OCI-LY7 (cell line): ENCODE results near the gene C2. TPM values are rescaled to one million over a fixed set of nuclear protein-coding genes. Genes with fewer than 3 reads are reported as not detected.

Source experiments
- BruUV-seq: library from RNA; stranded (reverse); fragments of 400-500 nt; replicated peaks from 2 replicates; lab custom pipeline; 2021; lab: Mats Ljungman, UMichigan
- CTCF ChIA-PET: fragments of 300-600 bp; sonication (Branson Sonifier 250); formaldehyde crosslinking; loops from one replicate; lab custom pipeline; 2022; ENCODE audit warnings: antibody characterized with exemption; ENCODE audit not compliant: unreplicated experiment; lab: Charles Lee
- POLR2A ChIA-PET: fragments of 300-600 bp; sonication (Branson Sonifier 250); formaldehyde crosslinking; loops from one replicate; lab custom pipeline; 2022; ENCODE audit warnings: antibody characterized with exemption; lab: Charles Lee
- DNase-seq: peaks from one replicate; pipeline ENCODE4 v3.0.0-alpha.2; 2015; ENCODE audit warnings: low spot score
- H2AFZ ChIP-seq: fragments of 200-600 bp; sonication (generic), shearing (Covaris generic); 2 replicates; pipeline ENCODE4 v1.6.1; 2014; ENCODE audit warnings: mild to moderate bottlenecking, antibody characterized with exemption, low read length, moderate library complexity
- H3K27ac ChIP-seq: fragments of 200-600 bp; sonication (generic); 2 replicates; pipeline ENCODE4 v1.5.1; 2014; ENCODE audit warnings: mixed run types, low read depth, mild to moderate bottlenecking, moderate library complexity, low read length, inconsistent platforms; ENCODE audit not compliant: poor library complexity, severe bottlenecking
- H3K36me3 ChIP-seq: fragments of 200-600 bp; sonication (generic); 2 replicates; pipeline ENCODE4 v1.6.1; 2014; ENCODE audit warnings: mild to moderate bottlenecking, antibody characterized with exemption, low read length, moderate library complexity, mixed read lengths; ENCODE audit not compliant: insufficient read depth
- H3K4me1 ChIP-seq: fragments of 200-600 bp; sonication (generic); 2 replicates; pipeline ENCODE4 v1.5.1; 2014; ENCODE audit warnings: mild to moderate bottlenecking, low read length; ENCODE audit not compliant: insufficient read depth, poor library complexity, severe bottlenecking
- H3K4me2 ChIP-seq: fragments of 200-600 bp; sonication (generic); 2 replicates; pipeline ENCODE4 v1.6.1; 2014; ENCODE audit warnings: mild to moderate bottlenecking, low read length
- H3K4me3 ChIP-seq: fragments of 200-600 bp; sonication (generic); 2 replicates; pipeline ENCODE4 v1.5.1; 2014; ENCODE audit warnings: mild to moderate bottlenecking, low read depth, low read length; ENCODE audit not compliant: poor library complexity, severe bottlenecking
- H3K79me2 ChIP-seq: fragments of 200-600 bp; sonication (generic); 2 replicates; pipeline ENCODE4 v1.6.1; 2016; ENCODE audit warnings: low read depth, mild to moderate bottlenecking, low read length, moderate library complexity, mixed read lengths; ENCODE audit not compliant: insufficient read depth
- H3K9me2 ChIP-seq: fragments of 200-600 bp; sonication (generic); 2 replicates; pipeline ENCODE4 v1.6.1; 2016; ENCODE audit warnings: mild to moderate bottlenecking, low read length, mixed read lengths; ENCODE audit not compliant: insufficient read depth
- H3K9me3 ChIP-seq: fragments of 200-600 bp; sonication (generic); 2 replicates; pipeline ENCODE4 v1.6.1; 2014; ENCODE audit warnings: mild to moderate bottlenecking, mixed run types, low read length, mixed read lengths
- H4K20me1 ChIP-seq: fragments of 200-600 bp; sonication (generic); 2 replicates; pipeline ENCODE4 v1.6.1; 2014; ENCODE audit warnings: mild to moderate bottlenecking, antibody characterized with exemption, low read length, moderate library complexity, mixed read lengths; ENCODE audit not compliant: insufficient read depth
- EZH2phosphoT487 ChIP-seq: fragments of 200-600 bp; sonication (generic); IDR thresholded peaks from 2 replicates; pipeline ENCODE4 v1.6.1; 2018; ENCODE audit warnings: low read depth, borderline replicate concordance, mild to moderate bottlenecking, mixed run types, antibody characterized with exemption, low read length, moderate library complexity, mixed read lengths
- intact Hi-C: fragments of 100-400 bp; cut with micrococcal nuclease; formaldehyde crosslinking; loops from one replicate; pipeline ENCODE4 v1.10.0; 2022; ENCODE audit not compliant: unreplicated experiment
- total RNA-seq, 2 experiments: library from RNA; depleted of rRNA in 1 of 2; stranded (reverse); fragments of >200 nt in 1 of 2; shearing (Covaris generic) in 1 of 2; gene quantifications; 2 replicates each; pipeline ENCODE4 v1.2.3, GENCODE V29; 2014 to 2022
- TF ChIP-seq, protein P1 (sequence below): fragments of 200-600 bp; sonication (generic); conservative IDR thresholded peaks from 2 replicates; pipeline ENCODE4 v1.5.1; 2014; ENCODE audit warnings: mild to moderate bottlenecking, antibody characterized with exemption, low read length, moderate library complexity, mixed read lengths

C2 gene
- total RNA-seq, 2 experiments from 2014 or later: 3.4 to 4.4 TPM

DNA sequence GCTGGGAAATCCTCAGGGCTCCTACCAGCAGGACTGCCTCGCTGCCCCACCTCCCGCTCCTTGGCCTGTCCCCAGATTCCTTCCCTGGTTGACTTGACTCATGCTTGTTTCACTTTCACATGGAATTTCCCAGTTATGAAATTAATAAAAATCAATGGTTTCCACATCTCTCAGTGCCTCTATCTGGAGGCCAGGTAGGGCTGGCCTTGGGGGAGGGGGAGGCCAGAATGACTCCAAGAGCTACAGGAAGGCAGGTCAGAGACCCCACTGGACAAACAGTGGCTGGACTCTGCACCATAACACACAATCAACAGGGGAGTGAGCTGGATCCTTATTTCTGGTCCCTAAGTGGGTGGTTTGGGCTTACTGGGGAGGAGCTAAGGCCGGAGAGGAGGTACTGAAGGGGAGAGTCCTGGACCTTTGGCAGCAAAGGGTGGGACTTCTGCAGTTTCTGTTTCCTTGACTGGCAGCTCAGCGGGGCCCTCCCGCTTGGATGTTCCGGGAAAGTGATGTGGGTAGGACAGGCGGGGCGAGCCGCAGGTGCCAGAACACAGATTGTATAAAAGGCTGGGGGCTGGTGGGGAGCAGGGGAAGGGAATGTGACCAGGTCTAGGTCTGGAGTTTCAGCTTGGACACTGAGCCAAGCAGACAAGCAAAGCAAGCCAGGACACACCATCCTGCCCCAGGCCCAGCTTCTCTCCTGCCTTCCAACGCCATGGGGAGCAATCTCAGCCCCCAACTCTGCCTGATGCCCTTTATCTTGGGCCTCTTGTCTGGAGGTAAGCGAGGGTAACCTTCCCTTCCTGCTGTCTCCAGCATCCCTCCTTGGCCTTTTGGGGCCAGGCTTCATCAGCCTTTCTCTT, 18.2 kb downstream of the C2 start, which contains the start of gene CFB:
Gene CFB, plus strand, starts transcription at position 589 of the 863 bp plus-strand sequence. Its CDS starts 127 bp downstream, at position 716.
- Histone ChIP-seq H2AFZ (no peak within 1 kb of the TSS), H3K36me3 (0 out of 2 replicates have a peak, but pooled peaks cover under 1% of the 10 kb centered on the region), H3K4me2 (no peak within 1 kb of the TSS), H3K4me3 (no peak within 1 kb of the TSS), H3K27ac (no peak within 1 kb of the TSS), H3K4me1 (no peaks in the 10 kb centered on the region), H3K9me2 (no peaks in the 10 kb centered on the region), H3K9me3 (no peaks in the 10 kb centered on the region), H3K79me2 (no peaks in the 10 kb centered on the region), H4K20me1 (no peaks in the 10 kb centered on the region)
- CTCF ChIA-PET: no interaction called here
- TF ChIP-seq EZH2phosphoT487: no peak
- TF ChIP-seq, protein P1, sequence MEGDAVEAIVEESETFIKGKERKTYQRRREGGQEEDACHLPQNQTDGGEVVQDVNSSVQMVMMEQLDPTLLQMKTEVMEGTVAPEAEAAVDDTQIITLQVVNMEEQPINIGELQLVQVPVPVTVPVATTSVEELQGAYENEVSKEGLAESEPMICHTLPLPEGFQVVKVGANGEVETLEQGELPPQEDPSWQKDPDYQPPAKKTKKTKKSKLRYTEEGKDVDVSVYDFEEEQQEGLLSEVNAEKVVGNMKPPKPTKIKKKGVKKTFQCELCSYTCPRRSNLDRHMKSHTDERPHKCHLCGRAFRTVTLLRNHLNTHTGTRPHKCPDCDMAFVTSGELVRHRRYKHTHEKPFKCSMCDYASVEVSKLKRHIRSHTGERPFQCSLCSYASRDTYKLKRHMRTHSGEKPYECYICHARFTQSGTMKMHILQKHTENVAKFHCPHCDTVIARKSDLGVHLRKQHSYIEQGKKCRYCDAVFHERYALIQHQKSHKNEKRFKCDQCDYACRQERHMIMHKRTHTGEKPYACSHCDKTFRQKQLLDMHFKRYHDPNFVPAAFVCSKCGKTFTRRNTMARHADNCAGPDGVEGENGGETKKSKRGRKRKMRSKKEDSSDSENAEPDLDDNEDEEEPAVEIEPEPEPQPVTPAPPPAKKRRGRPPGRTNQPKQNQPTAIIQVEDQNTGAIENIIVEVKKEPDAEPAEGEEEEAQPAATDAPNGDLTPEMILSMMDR: no peak
- DNase-seq: no peak
- intact Hi-C loops: no loop called here
- POLR2A ChIA-PET: no interaction called here
- no TSS peak for BruUV-seq

DNA sequence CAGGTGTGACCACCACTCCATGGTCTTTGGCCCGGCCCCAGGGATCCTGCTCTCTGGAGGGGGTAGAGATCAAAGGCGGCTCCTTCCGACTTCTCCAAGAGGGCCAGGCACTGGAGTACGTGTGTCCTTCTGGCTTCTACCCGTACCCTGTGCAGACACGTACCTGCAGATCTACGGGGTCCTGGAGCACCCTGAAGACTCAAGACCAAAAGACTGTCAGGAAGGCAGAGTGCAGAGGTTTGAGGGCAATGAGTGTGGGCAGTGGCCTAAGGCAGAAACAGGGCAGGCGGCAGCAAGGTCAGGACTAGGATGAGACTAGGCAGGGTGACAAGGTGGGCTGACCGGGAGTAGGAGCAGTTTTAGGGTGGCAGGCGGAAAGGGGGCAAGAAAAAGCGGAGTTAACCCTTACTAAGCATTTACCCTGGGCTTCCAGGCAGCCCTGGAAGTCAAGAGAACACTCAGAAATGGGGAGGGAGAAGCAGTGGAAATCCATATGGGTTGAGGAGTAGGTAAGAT, 18.9 kb downstream of the C2 start:
- intact Hi-C loops: no loop called here
- ChIA-PET POLR2A (no interaction called here), CTCF (no interaction called here)
- Histone ChIP-seq H3K4me2 (no peak overlapping the region), H3K79me2 (no peaks in the 10 kb centered on the region), H2AFZ (no peak overlapping the region), H3K4me3 (no peak overlapping the region), H4K20me1 (no peaks in the 10 kb centered on the region), H3K27ac (no peak overlapping the region), H3K4me1 (no peaks in the 10 kb centered on the region), H3K9me2 (no peaks in the 10 kb centered on the region), H3K9me3 (no peaks in the 10 kb centered on the region), H3K36me3 (peaks cover 8% of the 10 kb centered on the region; the same call in 1 of the 2 replicates)
- no peak for TF ChIP-seq EZH2phosphoT487
- TF ChIP-seq, protein P1: no peak
- BruUV-seq: no TSS peak
- DNase-seq: no peak
